ENCODE data around the gene CACNA1E. TPM values are rescaled to one million over a fixed set of nuclear protein-coding genes. Genes with fewer than 3 reads are reported as not detected.

CACNA1E gene
- total and polyA plus RNA-seq, 2 of the 4 experiments (the other 2 are of a cell fraction) = not detected

- H4K8ac ChIP-seq (ENCODE audit: low read depth in 2 of 2, low read length in 2 of 2) = no peak overlapping the region
- no peaks in the 10 kb centered on the region for H3K9me3 ChIP-seq (ENCODE audit: control insufficient read depth, insufficient read depth, low read length)
- no peak overlapping the region for H2AK5ac ChIP-seq (ENCODE audit: low read depth, low read length)
- no peak overlapping the region for H3K4me3 ChIP-seq (ENCODE audit: insufficient read depth, low read depth, low read length)
- no peaks in the 10 kb centered on the region for H4K20me1 ChIP-seq (ENCODE audit: insufficient read depth, low read length)
- no peak overlapping the region for H3K18ac ChIP-seq (ENCODE audit: low read depth, low read length)
- H3K23ac ChIP-seq (ENCODE audit: low read depth, low read length) = no peak overlapping the region
- no peaks in the 10 kb centered on the region for H3K79me1 ChIP-seq (ENCODE audit: low read depth in 1 of 2, low read length in 2 of 2)
- no peak for TF ChIP-seq RFX5 (IDR thresholded peaks at IDR 0.05; ENCODE audit: low read depth, low read length)
- TF ChIP-seq FOS (IDR thresholded peaks at IDR 0.05; ENCODE audit: low read depth, low read length) = no peak
- no peak for TF ChIP-seq BHLHE40 (IDR thresholded peaks at IDR 0.05; ENCODE audit: low read depth, low read length)
- no peak for TF ChIP-seq USF2 (IDR thresholded peaks at IDR 0.05; ENCODE audit: low read depth, low read length)
- TF ChIP-seq POLR2A (IDR thresholded peaks at IDR 0.05; ENCODE audit: low read depth, low read length) = no peak
- no peak for TF ChIP-seq RAD21 (IDR thresholded peaks at IDR 0.05; ENCODE audit: low read length)
- no peak overlapping the region for H2BK5ac ChIP-seq (ENCODE audit: low read depth, low read length, poor library complexity, severe bottlenecking)
- H3K14ac ChIP-seq (replicated peaks; ENCODE audit: low read depth, low read length) = no peak overlapping the region
- H2BK20ac ChIP-seq (ENCODE audit: low read depth, low read length) = no peak overlapping the region
- in situ Hi-C loops (cut with MboI; ENCODE audit: low sequenced_read_pairs) (no loop called here), dilution Hi-C loops (cut with HindIII; ENCODE audit: low sequenced_read_pairs, unreplicated experiment) (no loop called here), intact Hi-C loops (cut with micrococcal nuclease) (no loop called here)
- ChIA-PET POLR2A (ENCODE audit: unreplicated experiment) (interaction anchor here (0.6 kb wide), 1 partner anchor 239 kb away, joined by 4 read pairs; no protein-coding TSS in a partner anchor), CTCF (no interaction called here)
- no peaks in the 10 kb centered on the region for H3K4me1 ChIP-seq (ENCODE audit: control insufficient read depth, insufficient read depth, low read length)
- no peak overlapping the region for H2BK120ac ChIP-seq (ENCODE audit: low read depth, low read length)
- H4K91ac ChIP-seq (ENCODE audit: insufficient read depth, low read depth, low read length) = no peak overlapping the region
- H3K9ac ChIP-seq (ENCODE audit: low read depth, low read length) = no peak overlapping the region
- no peak overlapping the region for H3K4me2 ChIP-seq (ENCODE audit: low read depth, low read length)
- H3K9me1 ChIP-seq (ENCODE audit: insufficient read depth, low read length) = no peaks in the 10 kb centered on the region
- H3K36me3 ChIP-seq (ENCODE audit: control insufficient read depth, insufficient read depth, low read length) = no peaks in the 10 kb centered on the region
- H3K56ac ChIP-seq (ENCODE audit: extremely low read depth, insufficient read depth, low read length) = no peak overlapping the region
- H2AK9ac ChIP-seq (replicated peaks; ENCODE audit: low read depth, low read length, poor library complexity) = no peak overlapping the region
- H4K5ac ChIP-seq (ENCODE audit: low read depth, low read length) = no peak overlapping the region
- H2BK15ac ChIP-seq (ENCODE audit: low read depth, low read length) = no peak overlapping the region
- no peak overlapping the region for H3K4ac ChIP-seq (ENCODE audit: low read depth, low read length)
- H2AFZ ChIP-seq (replicated peaks; ENCODE audit: low read length, poor library complexity) = no peak overlapping the region
- BruUV-seq (replicated peaks) = no TSS peak
- no peaks in the 10 kb centered on the region for H3K27me3 ChIP-seq (ENCODE audit: control insufficient read depth, insufficient read depth, low read length)
- H3K27ac ChIP-seq (ENCODE audit: insufficient read depth, low read length) = no peak overlapping the region
- ATAC-seq (ENCODE audit: low read depth) = no peak
- no peak for DNase-seq
- WGBS, 2 experiments (ENCODE audit: extremely low coverage in 2 of 2, insufficient read length in 1 of 2) = 50% methylated on average over 2 of the region's 4 CpGs; no CpG with 5 or more reads in 1 of the 2 experiments
These were observed 31.3 kb downstream of the CACNA1E start for GRCh38 chr1:181514298-181515290.

Data from IMR-90 (cell line).